ENCODE data around the gene ACTL8.

DNA sequence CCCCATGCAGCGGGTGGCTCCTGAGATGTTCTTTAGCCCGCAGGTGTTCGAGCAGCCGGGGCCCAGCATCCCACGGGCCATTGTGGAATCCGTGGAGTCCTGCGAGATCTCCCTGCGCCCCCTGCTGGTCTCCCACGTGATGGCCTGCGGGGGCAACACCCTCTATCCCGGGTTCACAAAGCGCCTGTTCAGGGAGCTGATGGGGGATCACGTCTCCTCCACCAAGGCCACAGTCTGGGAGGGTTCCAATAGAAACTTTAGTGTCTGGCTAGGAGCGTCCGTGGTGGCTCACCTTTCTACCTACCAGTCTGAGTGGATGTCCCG lies 71.0 kb downstream of the ACTL8 start:
- TF ChIP-seq, protein P1, sequence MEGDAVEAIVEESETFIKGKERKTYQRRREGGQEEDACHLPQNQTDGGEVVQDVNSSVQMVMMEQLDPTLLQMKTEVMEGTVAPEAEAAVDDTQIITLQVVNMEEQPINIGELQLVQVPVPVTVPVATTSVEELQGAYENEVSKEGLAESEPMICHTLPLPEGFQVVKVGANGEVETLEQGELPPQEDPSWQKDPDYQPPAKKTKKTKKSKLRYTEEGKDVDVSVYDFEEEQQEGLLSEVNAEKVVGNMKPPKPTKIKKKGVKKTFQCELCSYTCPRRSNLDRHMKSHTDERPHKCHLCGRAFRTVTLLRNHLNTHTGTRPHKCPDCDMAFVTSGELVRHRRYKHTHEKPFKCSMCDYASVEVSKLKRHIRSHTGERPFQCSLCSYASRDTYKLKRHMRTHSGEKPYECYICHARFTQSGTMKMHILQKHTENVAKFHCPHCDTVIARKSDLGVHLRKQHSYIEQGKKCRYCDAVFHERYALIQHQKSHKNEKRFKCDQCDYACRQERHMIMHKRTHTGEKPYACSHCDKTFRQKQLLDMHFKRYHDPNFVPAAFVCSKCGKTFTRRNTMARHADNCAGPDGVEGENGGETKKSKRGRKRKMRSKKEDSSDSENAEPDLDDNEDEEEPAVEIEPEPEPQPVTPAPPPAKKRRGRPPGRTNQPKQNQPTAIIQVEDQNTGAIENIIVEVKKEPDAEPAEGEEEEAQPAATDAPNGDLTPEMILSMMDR (IDR thresholded peaks at IDR 0.05; ENCODE audit: insufficient read depth, low read length) = no peak
- no peak for TF ChIP-seq GABPA (IDR thresholded peaks at IDR 0.05; ENCODE audit: low read depth)
- no peak for TF ChIP-seq POLR2AphosphoS5 (IDR thresholded peaks at IDR 0.05; ENCODE audit: low read depth)
- TF ChIP-seq SPI1 (IDR thresholded peaks at IDR 0.05; ENCODE audit: borderline replicate concordance, low read depth) = no peak
